K562 (cell line): ENCODE data around the gene PDZD2. TPM values are rescaled to one million over a fixed set of nuclear protein-coding genes. Genes with fewer than 3 reads are reported as not detected.

Experiments used
- CREBBP ChIP-seq: IDR thresholded peaks from one replicate; pipeline ENCODE4 v1.6.1; 2012; ENCODE audit warnings: low read depth, mild to moderate bottlenecking, control low read depth, inconsistent platforms, low read length
- HNRNPLL ChIP-seq: fragments of 200-400 bp; formaldehyde crosslinking; IDR thresholded peaks from 2 replicates; pipeline ENCODE4 v1.6.1; 2017; ENCODE audit warnings: low read length, low read depth, mild to moderate bottlenecking; ENCODE audit not compliant: poor library complexity, severe bottlenecking
- MITF ChIP-seq: IDR thresholded peaks from 2 replicates; pipeline ENCODE4 v1.6.1; 2014; ENCODE audit warnings: antibody characterized with exemption
- NCOA4 ChIP-seq: fragments of 450-650 bp; IDR thresholded peaks from 2 replicates; pipeline ENCODE4 v1.6.1; 2018; ENCODE audit warnings: mild to moderate bottlenecking; ENCODE audit not compliant: partially characterized antibody
- NFE2L1 ChIP-seq: fragments of 450-650 bp; IDR thresholded peaks from 2 replicates; pipeline ENCODE4 v1.6.1; 2016; ENCODE audit warnings: missing genetic modification characterization, low read depth, mild to moderate bottlenecking, missing compliant biosample characterization, moderate library complexity, borderline replicate concordance
- ZBTB17 ChIP-seq: fragments of 450-650 bp; formaldehyde crosslinking; IDR thresholded peaks from 2 replicates; pipeline ENCODE4 v1.4.0; 2020; ENCODE audit warnings: mild to moderate bottlenecking
- ZC3H11A ChIP-seq: IDR thresholded peaks from 2 replicates; pipeline ENCODE4 v1.6.1; 2012; ENCODE audit warnings: low read depth, low read length, improper control_type of control experiment
- ZNF23 ChIP-seq: fragments of 250-450 bp; sonication (Bioruptor Pico); IDR thresholded peaks from 2 replicates; pipeline ENCODE4 v1.4.0; 2020; ENCODE audit warnings: mild to moderate bottlenecking
- ZNF589 ChIP-seq: fragments of 200-800 bp; sonication (Bioruptor generic); IDR thresholded peaks from 2 replicates; pipeline ENCODE4 v1.6.1; 2016; ENCODE audit warnings: low read depth, missing genetic modification characterization, missing compliant biosample characterization
- polyA plus RNA-seq, 8 experiments: library from polyadenylated mRNA; depleted of rRNA in 4 of 8; stranded (reverse) in 5 of 8; unstranded in 3 of 8; fragments of >200 nt; fragmentation: Nextera tagmentation in 2 of 8; fragmentation: Illumina TruSeq in 1 of 8; extraction: Ambion mirVana in 2 of 8; extraction: Trizol in 1 of 8; gene quantifications; 2 replicates each; pipeline versions ENCODE4 v1.2.1 to v1.2.3, GENCODE V29; 2011 to 2014; ENCODE audit warnings: inconsistent platforms in 1 of 8, missing spikeins in 1 of 8
- total RNA-seq, 7 experiments: library from RNA; depleted of rRNA in 6 of 7; stranded (reverse); fragments of >200 nt in 6 of 7; fragmentation: Illumina TruSeq in 2 of 7; extraction: Trizol in 2 of 7; gene quantifications; 2 replicates each; pipeline versions ENCODE4 v1.2.1 to v1.2.3, GENCODE V29; 2011 to 2021; ENCODE audit warnings: low replicate concordance in 1 of 7
- TF ChIP-seq, protein P1 (sequence below): fragments of 200-400 bp; formaldehyde crosslinking; IDR thresholded peaks from 2 replicates; pipeline ENCODE4 v1.6.1; 2017; ENCODE audit warnings: mild to moderate bottlenecking, low read depth, low read length, moderate library complexity

The PDZD2 gene
- total and polyA plus RNA-seq, 9 of the 15 experiments (the other 6 are each of a cell fraction or from before 2014, with no cell fraction given), result 0.02 to 0.08 (median 0.04) TPM; not detected in 6

- TF ChIP-seq, protein P1, sequence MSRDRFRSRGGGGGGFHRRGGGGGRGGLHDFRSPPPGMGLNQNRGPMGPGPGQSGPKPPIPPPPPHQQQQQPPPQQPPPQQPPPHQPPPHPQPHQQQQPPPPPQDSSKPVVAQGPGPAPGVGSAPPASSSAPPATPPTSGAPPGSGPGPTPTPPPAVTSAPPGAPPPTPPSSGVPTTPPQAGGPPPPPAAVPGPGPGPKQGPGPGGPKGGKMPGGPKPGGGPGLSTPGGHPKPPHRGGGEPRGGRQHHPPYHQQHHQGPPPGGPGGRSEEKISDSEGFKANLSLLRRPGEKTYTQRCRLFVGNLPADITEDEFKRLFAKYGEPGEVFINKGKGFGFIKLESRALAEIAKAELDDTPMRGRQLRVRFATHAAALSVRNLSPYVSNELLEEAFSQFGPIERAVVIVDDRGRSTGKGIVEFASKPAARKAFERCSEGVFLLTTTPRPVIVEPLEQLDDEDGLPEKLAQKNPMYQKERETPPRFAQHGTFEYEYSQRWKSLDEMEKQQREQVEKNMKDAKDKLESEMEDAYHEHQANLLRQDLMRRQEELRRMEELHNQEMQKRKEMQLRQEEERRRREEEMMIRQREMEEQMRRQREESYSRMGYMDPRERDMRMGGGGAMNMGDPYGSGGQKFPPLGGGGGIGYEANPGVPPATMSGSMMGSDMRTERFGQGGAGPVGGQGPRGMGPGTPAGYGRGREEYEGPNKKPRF, result no peak
- TF ChIP-seq ZNF23 (CRISPR knock-in tag) (no peak), ZNF589 (CRISPR knock-in tag) (no peak), ZC3H11A (no peak), NCOA4 (no peak), CREBBP (no peak), ZBTB17 (CRISPR knock-in tag) (no peak), HNRNPLL (no peak), MITF (no peak), NFE2L1 (0 out of 2 replicates have a peak, but pooled peaks have one; percentile 21)
Measured at GRCh38 chr5:31743678-31744077, 104.7 kb downstream of the PDZD2 start (continued).
